ENCODE results near the gene MLLT6. TPM values are rescaled to one million over a fixed set of nuclear protein-coding genes. Genes with fewer than 3 reads are reported as not detected.

The MLLT6 gene
- total and polyA plus RNA-seq, 2 of the 13 experiments (the other 11 are each of a cell fraction or from before 2014, with no cell fraction given), result 50.7 to 69.5 TPM

GRCh38 chr17:38751144-38751807 is 46.2 kb downstream of the MLLT6 start (continued):
- no peak; the same call in 1 of the 2 replicates for TF ChIP-seq ZNF318 (CRISPR knock-in tag; IDR thresholded peaks at IDR 0.05)
- no peak for TF ChIP-seq ZNF576 (CRISPR knock-in tag; IDR thresholded peaks at IDR 0.05)
- no peak for TF ChIP-seq KLF12 (CRISPR knock-in tag; IDR thresholded peaks at IDR 0.05; ENCODE audit: borderline replicate concordance)
- TF ChIP-seq POLR2G (IDR thresholded peaks at IDR 0.05; ENCODE audit: low read depth, low read length), result no peak
- TF ChIP-seq ZEB1 (IDR thresholded peaks at IDR 0.05; ENCODE audit: insufficient replicate concordance, low read depth), result no peak
- TF ChIP-seq ATF7-NPFF (CRISPR knock-in tag; IDR thresholded peaks at IDR 0.05; ENCODE audit: low read depth), result no peak
- no peak for TF ChIP-seq MIXL1 (CRISPR knock-in tag; IDR thresholded peaks at IDR 0.05)
- TF ChIP-seq ZBTB49 (CRISPR knock-in tag; IDR thresholded peaks at IDR 0.05; ENCODE audit: borderline replicate concordance), result no peak

Data from HepG2 (cell line).